DOHH2 (cell line): ENCODE results near the gene CTNNA2.

Source experiments
- CTCF ChIP-seq: fragments of 200-600 bp; sonication (generic); IDR thresholded peaks from one replicate; pipeline ENCODE4 v1.5.1; 2014; ENCODE audit warnings: antibody characterized with exemption, mild to moderate bottlenecking, low read depth, low read length; ENCODE audit not compliant: poor library complexity, severe bottlenecking
- EZH2phosphoT487 ChIP-seq: fragments of 200-600 bp; sonication (generic); IDR thresholded peaks from 2 replicates; pipeline ENCODE4 v1.6.1; 2017; ENCODE audit warnings: borderline replicate concordance, mild to moderate bottlenecking, antibody characterized with exemption, low read length, moderate library complexity, mixed read lengths

GRCh38 chr2:80689106-80689505 is 1176.3 kb downstream of the CTNNA2 start:
- no peak for TF ChIP-seq CTCF
- TF ChIP-seq EZH2phosphoT487: no peak
